KMS-11 (cell line): ENCODE measurements around the gene NCF4.

Source experiments
- H2AFZ ChIP-seq: fragments of 200-600 bp; sonication (generic); 2 replicates; pipeline ENCODE4 v1.6.1; 2016; ENCODE audit warnings: antibody characterized with exemption, mixed run types, low read depth
- H3K27ac ChIP-seq: fragments of 200-600 bp; sonication (generic); 2 replicates; pipeline ENCODE4 v1.6.1; 2016; ENCODE audit warnings: mild to moderate bottlenecking, mixed run types
- H3K27me3 ChIP-seq: fragments of 200-600 bp; sonication (generic); 2 replicates; pipeline ENCODE4 v1.6.1; 2017; ENCODE audit warnings: mild to moderate bottlenecking, low read depth, mixed run types, moderate library complexity; ENCODE audit not compliant: insufficient read depth
- H3K36me3 ChIP-seq: fragments of 200-600 bp; sonication (generic); 2 replicates; pipeline ENCODE4 v1.6.1; 2017; ENCODE audit warnings: mild to moderate bottlenecking, mixed run types; ENCODE audit not compliant: insufficient read depth
- H3K4me1 ChIP-seq: fragments of 200-600 bp; sonication (generic); 2 replicates; pipeline ENCODE4 v1.6.1; 2016; ENCODE audit warnings: mild to moderate bottlenecking, low read depth, mixed run types; ENCODE audit not compliant: poor library complexity, severe bottlenecking
- H3K4me2 ChIP-seq: fragments of 200-600 bp; sonication (generic); 2 replicates; pipeline ENCODE4 v1.7.0; 2016; ENCODE audit warnings: mild to moderate bottlenecking, mixed run types
- H3K4me3 ChIP-seq: fragments of 200-600 bp; sonication (generic); IDR thresholded peaks from 2 replicates; pipeline ENCODE4 v1.6.1; 2017; ENCODE audit warnings: low read depth, low read length, mixed read lengths; ENCODE audit not compliant: insufficient read depth
- H3K79me2 ChIP-seq: fragments of 200-600 bp; sonication (generic); 2 replicates; pipeline ENCODE4 v1.6.1; 2016; ENCODE audit warnings: low read depth, mixed run types; ENCODE audit not compliant: insufficient read depth
- H3K9ac ChIP-seq: fragments of 200-600 bp; sonication (generic); 2 replicates; pipeline ENCODE4 v1.6.1; 2016; ENCODE audit warnings: mild to moderate bottlenecking, mixed run types
- H4K20me1 ChIP-seq: fragments of 200-600 bp; sonication (generic); 2 replicates; pipeline ENCODE4 v1.6.1; 2016; ENCODE audit warnings: mild to moderate bottlenecking, mixed run types; ENCODE audit not compliant: insufficient read depth
- TF ChIP-seq, protein P1 (sequence below): fragments of 200-600 bp; sonication (generic); conservative IDR thresholded peaks from 2 replicates; pipeline ENCODE4 v1.6.1; 2017; ENCODE audit warnings: low read depth, mild to moderate bottlenecking, antibody characterized with exemption, low read length, moderate library complexity, mixed read lengths

The NCF4 gene

DNA sequence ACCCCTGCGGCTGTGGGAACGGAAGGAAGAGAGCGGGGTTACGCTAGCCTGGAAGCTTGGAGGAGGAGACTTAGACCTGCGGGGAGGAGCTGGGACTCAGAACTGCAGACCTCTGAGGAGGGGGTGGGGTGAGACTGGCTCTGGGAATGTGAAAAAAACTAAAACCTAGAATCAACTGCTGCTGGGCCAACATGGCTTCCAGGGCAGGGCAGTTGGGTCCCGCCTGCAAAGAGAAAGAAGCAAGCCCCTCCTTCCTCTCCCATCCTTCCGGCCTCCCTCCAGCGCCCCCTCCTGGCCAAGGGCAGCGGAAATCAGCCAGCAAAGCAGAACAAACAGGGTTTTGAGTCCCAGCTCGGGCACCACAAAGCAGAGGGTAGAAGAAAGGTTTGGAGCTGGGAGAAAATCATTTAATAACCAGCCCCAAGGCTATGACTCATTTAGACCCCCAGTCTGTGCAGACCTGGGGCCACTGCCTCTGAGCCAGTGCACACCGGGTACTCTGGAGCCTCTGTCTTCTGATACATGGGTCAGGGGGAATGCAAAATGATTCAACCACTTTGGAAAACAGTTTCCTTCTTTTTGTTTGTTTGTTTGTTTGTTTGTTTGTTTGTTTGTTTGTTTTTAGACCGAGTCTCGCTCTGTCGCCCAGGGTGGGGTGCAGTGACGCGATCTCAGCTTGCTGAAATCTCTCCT is 7.3 kb upstream of the NCF4 start:
- peaks cover 59% of the 10 kb centered on the region for H3K27me3 ChIP-seq
- H2AFZ ChIP-seq: peak overlapping the region; percentile 79
- H3K36me3 ChIP-seq: no peaks in the 10 kb centered on the region
- H3K4me2 ChIP-seq: 0 out of 2 replicates have a peak overlapping the region, but pooled peaks have one; percentile 2
- H3K27ac ChIP-seq: no peak overlapping the region
- no peaks in the 10 kb centered on the region for H3K4me1 ChIP-seq
- no peaks in the 10 kb centered on the region for H3K79me2 ChIP-seq
- TF ChIP-seq, protein P1, sequence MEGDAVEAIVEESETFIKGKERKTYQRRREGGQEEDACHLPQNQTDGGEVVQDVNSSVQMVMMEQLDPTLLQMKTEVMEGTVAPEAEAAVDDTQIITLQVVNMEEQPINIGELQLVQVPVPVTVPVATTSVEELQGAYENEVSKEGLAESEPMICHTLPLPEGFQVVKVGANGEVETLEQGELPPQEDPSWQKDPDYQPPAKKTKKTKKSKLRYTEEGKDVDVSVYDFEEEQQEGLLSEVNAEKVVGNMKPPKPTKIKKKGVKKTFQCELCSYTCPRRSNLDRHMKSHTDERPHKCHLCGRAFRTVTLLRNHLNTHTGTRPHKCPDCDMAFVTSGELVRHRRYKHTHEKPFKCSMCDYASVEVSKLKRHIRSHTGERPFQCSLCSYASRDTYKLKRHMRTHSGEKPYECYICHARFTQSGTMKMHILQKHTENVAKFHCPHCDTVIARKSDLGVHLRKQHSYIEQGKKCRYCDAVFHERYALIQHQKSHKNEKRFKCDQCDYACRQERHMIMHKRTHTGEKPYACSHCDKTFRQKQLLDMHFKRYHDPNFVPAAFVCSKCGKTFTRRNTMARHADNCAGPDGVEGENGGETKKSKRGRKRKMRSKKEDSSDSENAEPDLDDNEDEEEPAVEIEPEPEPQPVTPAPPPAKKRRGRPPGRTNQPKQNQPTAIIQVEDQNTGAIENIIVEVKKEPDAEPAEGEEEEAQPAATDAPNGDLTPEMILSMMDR: peak; percentile 76
- no peak overlapping the region for H3K4me3 ChIP-seq
- no peak overlapping the region for H3K9ac ChIP-seq
- H4K20me1 ChIP-seq: no peaks in the 10 kb centered on the region

DNA sequence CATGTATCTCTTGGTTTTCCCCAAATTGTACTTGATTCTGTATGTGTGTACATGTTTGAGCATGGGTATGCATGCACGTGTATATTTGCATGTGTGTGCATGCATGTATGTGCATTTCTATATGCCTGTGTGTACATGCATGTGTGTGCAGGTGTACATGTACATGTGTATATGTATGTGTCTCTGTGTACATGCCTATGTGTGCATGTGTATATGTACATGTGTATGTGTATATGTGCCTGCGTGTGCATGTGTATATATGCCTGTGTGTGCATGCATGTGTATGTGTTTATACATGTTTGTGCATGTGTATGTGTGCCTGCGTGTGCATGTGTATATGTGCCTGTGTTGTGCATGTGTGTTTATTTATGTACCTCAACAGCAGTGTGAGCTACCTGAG is 5.3 kb upstream of the NCF4 start:
- Histone ChIP-seq H3K36me3 (no peaks in the 10 kb centered on the region), H4K20me1 (no peaks in the 10 kb centered on the region), H3K4me3 (no peak overlapping the region), H3K27me3 (peaks cover 41% of the 10 kb centered on the region), H3K4me2 (no peak overlapping the region), H3K27ac (no peak overlapping the region), H3K9ac (no peak overlapping the region), H3K79me2 (no peaks in the 10 kb centered on the region), H3K4me1 (no peaks in the 10 kb centered on the region), H2AFZ (no peak overlapping the region)
- TF ChIP-seq, protein P1: no peak

DNA sequence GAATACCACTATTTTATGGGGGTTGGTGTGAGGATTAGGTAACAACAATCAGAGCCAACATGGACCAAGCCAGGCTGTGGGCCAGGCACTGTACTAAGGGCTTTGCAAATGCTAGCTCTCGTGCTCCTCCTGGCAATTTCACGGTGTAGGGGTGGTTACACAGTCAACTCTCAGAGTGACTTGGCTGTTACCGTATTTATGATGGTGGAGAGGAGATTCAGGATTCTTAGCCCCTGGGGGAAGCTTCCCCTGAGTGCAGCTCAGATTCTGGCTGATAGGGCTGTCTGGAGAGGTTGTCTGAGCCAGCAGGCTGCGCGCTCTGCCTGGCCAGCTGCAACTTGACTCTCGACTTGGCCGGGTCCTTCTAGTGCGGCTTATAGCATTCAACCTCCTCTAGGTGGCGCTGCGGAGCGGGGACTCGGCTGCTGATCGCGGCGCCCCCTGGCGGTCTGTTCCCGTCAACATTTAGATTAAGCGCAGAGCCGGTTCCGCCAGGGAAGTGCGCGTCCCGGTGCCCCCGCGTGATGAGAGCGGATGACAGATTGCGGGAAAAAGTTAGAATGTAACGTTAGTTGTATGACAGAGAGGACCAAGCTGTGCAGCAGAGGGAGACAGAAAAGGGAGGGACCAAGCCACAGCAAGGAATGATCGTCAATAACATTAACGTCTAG is 4.5 kb upstream of the NCF4 start:
- Histone ChIP-seq H3K4me1 (no peaks in the 10 kb centered on the region), H2AFZ (no peak overlapping the region)

DNA sequence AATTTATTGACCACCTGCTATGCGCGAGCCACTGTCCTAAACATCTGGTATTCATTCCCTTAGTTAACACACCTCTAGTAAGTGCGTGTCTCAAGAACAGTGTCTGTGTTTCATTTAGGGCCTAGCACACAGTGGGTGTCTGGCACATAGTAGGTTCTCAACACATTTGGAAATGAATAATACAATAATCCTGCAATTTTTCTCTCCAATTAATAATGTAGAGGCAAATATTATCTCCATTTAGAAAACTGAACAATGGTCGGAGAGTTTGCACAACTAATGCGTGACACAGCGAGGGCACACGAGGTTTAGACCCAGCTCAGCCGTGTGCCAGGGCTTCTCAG is 4.0 kb upstream of the NCF4 start:
- Histone ChIP-seq H3K4me1 (no peaks in the 10 kb centered on the region), H3K4me3 (no peak overlapping the region), H3K79me2 (no peaks in the 10 kb centered on the region), H3K4me2 (no peak overlapping the region), H3K27me3 (peaks cover 31% of the 10 kb centered on the region), H3K36me3 (no peaks in the 10 kb centered on the region), H2AFZ (no peak overlapping the region), H3K27ac (no peak overlapping the region), H3K9ac (no peak overlapping the region), H4K20me1 (no peaks in the 10 kb centered on the region)
- TF ChIP-seq, protein P1: no peak

More for the DNA sequence above, 4.5 kb upstream of the NCF4 start:
- no peaks in the 10 kb centered on the region for H3K79me2 ChIP-seq
- H4K20me1 ChIP-seq: no peaks in the 10 kb centered on the region
- TF ChIP-seq, protein P1: peak; percentile 100
- H3K27me3 ChIP-seq: peaks cover 34% of the 10 kb centered on the region
- H3K27ac ChIP-seq: no peak overlapping the region
- H3K4me3 ChIP-seq: no peak overlapping the region
- no peak overlapping the region for H3K9ac ChIP-seq
- no peaks in the 10 kb centered on the region for H3K36me3 ChIP-seq
- no peak overlapping the region for H3K4me2 ChIP-seq
